ENCODE measurements around the gene DPF3.

- TF ChIP-seq CTCF (IDR thresholded peaks at IDR 0.05 in 2 of 3, conservative IDR thresholded peaks at IDR 0.05 in 1 of 3; ENCODE audit: insufficient read depth in 2 of 3, low read depth in 1 of 3, low read length in 3 of 3) (no peak), THAP7 (CRISPR knock-in tag; IDR thresholded peaks at IDR 0.05) (no peak), ZNF780A (CRISPR knock-in tag; IDR thresholded peaks at IDR 0.05) (no peak)
Measured at GRCh38 chr14:72742118-72742837, 151.6 kb downstream of the DPF3 start.

Data from K562 (cell line).